Large intestine (tissue), 3 donors: ENCODE measurements around the gene RBM47. TPM values are rescaled to one million over a fixed set of nuclear protein-coding genes. Genes with fewer than 3 reads are reported as not detected.
A peak's percentile ranks its signal among the peaks of the same experiment; 100 is the strongest.
"Not testable (repeated sequence)": the region's sequence is repeated elsewhere in the genome, so short reads cannot be mapped to it uniquely, and the experiment has no call there.

Source experiments
- DNase-seq, 2 donors: peaks; one replicate each; pipeline versions ENCODE4 v3.0.0 to v3.0.0-alpha.2; 2013
- H3K27ac ChIP-seq: one replicate; pipeline ENCODE4 v1.5.1; 2013; ENCODE audit warnings: low read length
- H3K27me3 ChIP-seq: 2 replicates; pipeline ENCODE4 v1.6.1; 2013; ENCODE audit warnings: low read length; ENCODE audit not compliant: control insufficient read depth, insufficient read depth
- H3K36me3 ChIP-seq: 2 replicates; pipeline ENCODE4 v1.6.1; 2013; ENCODE audit warnings: low read length; ENCODE audit not compliant: control insufficient read depth, insufficient read depth
- H3K4me1 ChIP-seq: one replicate; pipeline ENCODE4 v1.6.1; 2013; ENCODE audit warnings: low read length; ENCODE audit not compliant: control insufficient read depth, insufficient read depth
- H3K4me3 ChIP-seq: one replicate; pipeline ENCODE4 v1.5.1; 2013; ENCODE audit warnings: low read length
- H3K9me3 ChIP-seq: one replicate; pipeline ENCODE4 v1.6.1; 2013; ENCODE audit warnings: mild to moderate bottlenecking, low read depth, low read length, moderate library complexity; ENCODE audit not compliant: control insufficient read depth
- WGBS: methylation state at CpG from one replicate; pipeline ENCODE4 v1.1.5; 2013; ENCODE audit warnings: low lambda C conversion rate; ENCODE audit not compliant: insufficient coverage; 5-methylcytosine and 5-hydroxymethylcytosine counted together
- polyA plus RNA-seq: library from polyadenylated mRNA; unstranded; fragments of 120-200 nt; gene quantifications from one replicate; pipeline ENCODE4 v1.2.1, GENCODE V29; 2013

RBM47 gene
- polyA plus RNA-seq, 1 donor: 98.4 TPM

GRCh38 chr4:40564815-40565483 lies 64.7 kb downstream of the RBM47 start:
- no peak overlapping the region for H3K4me3 ChIP-seq
- H3K9me3 ChIP-seq: no peaks in the 10 kb centered on the region
- no peaks in the 10 kb centered on the region for H3K27me3 ChIP-seq
- no peaks in the 10 kb centered on the region for H3K36me3 ChIP-seq
- DNase-seq: no peak
- H3K27ac ChIP-seq: no peak overlapping the region
- no CpG with 5 or more reads among the region's 5 CpGs for whole genome bisulfite sequencing
- H3K4me1 ChIP-seq: peaks cover 6% of the 10 kb centered on the region

DNA sequence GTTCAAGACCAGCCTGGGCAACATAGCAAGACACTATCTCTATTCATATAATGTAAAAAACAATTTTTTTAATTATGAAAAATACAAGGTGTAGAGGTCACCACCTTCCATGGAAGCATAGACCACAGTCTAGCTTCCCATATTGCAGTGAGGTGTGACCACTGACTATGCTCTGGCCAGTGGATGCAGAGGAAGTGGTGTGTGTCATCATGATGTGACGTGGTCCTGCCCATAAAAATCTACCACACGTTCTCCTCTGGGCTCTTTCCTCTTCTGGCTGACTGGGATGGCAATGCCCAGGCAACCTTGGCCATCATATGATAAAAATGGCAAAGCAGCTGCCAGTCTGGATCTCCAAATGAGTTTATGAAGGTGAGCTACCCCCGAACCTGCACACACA lies 65.7 kb downstream of the RBM47 start:
- H3K27ac ChIP-seq: no peak overlapping the region
- no CpG with 5 or more reads among the region's 3 CpGs for WGBS

GRCh38 chr4:40563401-40563800 lies 66.3 kb downstream of the RBM47 start:
- no peaks in the 10 kb centered on the region for H3K36me3 ChIP-seq
- H3K4me1 ChIP-seq: peaks cover 19% of the 10 kb centered on the region
- no peaks in the 10 kb centered on the region for H3K9me3 ChIP-seq
- H3K4me3 ChIP-seq: no peak overlapping the region
- no peak overlapping the region for H3K27ac ChIP-seq
- H3K27me3 ChIP-seq: no peaks in the 10 kb centered on the region
- no peak for DNase-seq
- 100% methylated on average over 1 of the region's 4 CpGs for WGBS

More for the DNA sequence above, 65.7 kb downstream of the RBM47 start:
- no peak overlapping the region for H3K4me3 ChIP-seq
- no peak for DNase-seq
- H3K27me3 ChIP-seq: no peaks in the 10 kb centered on the region
- H3K9me3 ChIP-seq: no peaks in the 10 kb centered on the region
- peaks cover 16% of the 10 kb centered on the region for H3K4me1 ChIP-seq
- no peaks in the 10 kb centered on the region for H3K36me3 ChIP-seq

DNA sequence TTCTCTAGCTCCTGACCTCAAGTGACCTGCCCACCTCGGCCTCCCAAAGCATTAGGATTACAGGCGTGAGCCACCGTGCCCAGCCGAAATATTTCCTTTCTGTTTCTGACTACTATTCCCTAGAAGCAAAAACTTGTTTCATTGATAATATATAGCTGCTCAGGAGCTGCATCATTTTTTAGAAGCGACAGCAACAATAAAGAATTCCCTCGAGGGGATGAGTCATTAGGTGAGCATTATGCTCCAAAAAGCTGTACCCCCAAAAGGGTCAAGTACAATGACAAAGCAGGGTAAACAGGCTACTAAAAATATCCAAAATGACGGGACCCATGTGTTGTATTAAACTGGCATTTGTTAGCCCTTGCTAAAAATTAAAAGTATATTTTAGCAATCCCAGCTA lies 67.0 kb downstream of the RBM47 start:
- no peaks in the 10 kb centered on the region for H3K27me3 ChIP-seq
- no peaks in the 10 kb centered on the region for H3K9me3 ChIP-seq
- DNase-seq: no peak
- no CpG with 5 or more reads among the region's 7 CpGs for WGBS
- H3K27ac ChIP-seq: no peak overlapping the region
- H3K4me3 ChIP-seq: no peak overlapping the region
- no peaks in the 10 kb centered on the region for H3K36me3 ChIP-seq
- peaks cover 19% of the 10 kb centered on the region for H3K4me1 ChIP-seq

- H3K9me3 ChIP-seq: no peaks in the 10 kb centered on the region
- WGBS: no CpG with 5 or more reads among the region's 6 CpGs
- no peaks in the 10 kb centered on the region for H3K27me3 ChIP-seq
- H3K27ac ChIP-seq: no peak overlapping the region
- no peak overlapping the region for H3K4me3 ChIP-seq
- peaks cover 19% of the 10 kb centered on the region for H3K4me1 ChIP-seq
- DNase-seq: no peak
- no peaks in the 10 kb centered on the region for H3K36me3 ChIP-seq
These were observed 67.5 kb downstream of the RBM47 start for GRCh38 chr4:40562208-40562607.

DNA sequence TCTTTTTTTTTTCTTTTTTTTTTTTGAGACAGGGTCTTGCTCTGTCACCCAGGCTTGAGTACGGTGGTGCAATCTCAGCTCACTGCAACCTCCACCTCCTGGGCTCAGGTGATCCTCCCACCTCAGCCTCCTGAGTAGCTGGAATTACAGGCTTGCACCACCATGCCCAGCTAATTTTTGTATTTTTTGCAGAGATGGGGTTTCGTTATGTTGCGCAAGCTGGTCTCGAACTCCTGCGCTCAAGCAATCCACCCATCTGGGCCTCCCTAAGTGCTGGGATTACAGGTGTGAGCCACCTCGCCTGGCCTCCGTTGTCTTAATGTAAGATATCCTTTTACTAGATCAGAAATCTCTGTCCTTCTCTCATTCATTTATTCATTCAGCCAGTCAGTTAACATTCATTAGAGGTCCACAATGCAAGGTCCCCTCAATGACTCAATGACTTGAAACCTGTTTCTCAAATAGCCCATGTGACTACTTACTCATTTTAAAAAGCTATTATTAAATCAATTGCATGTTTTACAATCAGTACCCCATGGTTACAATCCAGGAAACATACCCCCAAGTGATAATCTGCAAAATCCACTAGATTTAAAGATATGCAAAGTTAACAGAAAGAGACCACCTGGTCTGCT lies 68.0 kb downstream of the RBM47 start:
- H3K36me3 ChIP-seq, H3K27me3 ChIP-seq, H3K9me3 ChIP-seq, DNase-seq, H3K4me3 ChIP-seq, H3K27ac ChIP-seq: not testable (repeated sequence)
- WGBS: no CpG with 5 or more reads among the region's 7 CpGs
- H3K4me1 ChIP-seq: peaks cover 19% of the 10 kb centered on the region

- 20% methylated on average over 1 of the region's 5 CpGs for WGBS
- H3K4me1 ChIP-seq: peaks cover 19% of the 10 kb centered on the region
These were observed 69.8 kb downstream of the RBM47 start for GRCh38 chr4:40559585-40560465.

DNA sequence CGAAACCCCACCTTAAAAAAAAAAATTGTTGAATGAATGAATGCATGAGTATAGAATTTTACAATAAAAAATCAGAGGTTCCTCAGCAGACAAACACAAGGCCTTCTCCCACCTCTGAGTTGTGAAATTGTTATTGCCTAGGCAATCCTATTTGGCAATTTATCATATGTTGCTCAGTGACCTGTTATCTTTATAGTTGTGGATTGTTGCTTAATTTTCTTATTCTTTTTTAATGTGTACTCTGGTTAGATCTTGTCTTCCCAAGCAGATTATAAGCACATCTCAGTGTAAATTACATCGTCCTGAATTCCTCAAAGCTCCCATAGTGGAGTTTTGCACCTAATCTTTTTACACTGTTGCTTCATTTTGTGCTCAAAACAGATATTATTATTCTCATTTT lies 71.9 kb downstream of the RBM47 start:
- H3K36me3 ChIP-seq: no peaks in the 10 kb centered on the region
- no peak overlapping the region for H3K4me3 ChIP-seq
- WGBS: no CpG with 5 or more reads among the region's 2 CpGs
- H3K4me1 ChIP-seq: peaks cover 13% of the 10 kb centered on the region
- DNase-seq: peak; percentile 48 to 64
- H3K27ac ChIP-seq: no peak overlapping the region
- H3K27me3 ChIP-seq: no peaks in the 10 kb centered on the region
- no peaks in the 10 kb centered on the region for H3K9me3 ChIP-seq

More at GRCh38 chr4:40559585-40560465, 69.8 kb downstream of the RBM47 start:
- no peaks in the 10 kb centered on the region for H3K27me3 ChIP-seq
- no peak for DNase-seq
- no peaks in the 10 kb centered on the region for H3K9me3 ChIP-seq
- no peak overlapping the region for H3K4me3 ChIP-seq
- no peaks in the 10 kb centered on the region for H3K36me3 ChIP-seq
- peak overlapping the region; percentile 66 for H3K27ac ChIP-seq

GRCh38 chr4:40555176-40555900 lies 74.3 kb downstream of the RBM47 start:
- H3K4me1 ChIP-seq: peaks cover 21% of the 10 kb centered on the region
- no peaks in the 10 kb centered on the region for H3K9me3 ChIP-seq
- no peak for DNase-seq
- H3K36me3 ChIP-seq: no peaks in the 10 kb centered on the region
- no peak overlapping the region for H3K27ac ChIP-seq
- no CpG with 5 or more reads among the region's 15 CpGs for WGBS
- no peak overlapping the region for H3K4me3 ChIP-seq
- H3K27me3 ChIP-seq: no peaks in the 10 kb centered on the region

DNA sequence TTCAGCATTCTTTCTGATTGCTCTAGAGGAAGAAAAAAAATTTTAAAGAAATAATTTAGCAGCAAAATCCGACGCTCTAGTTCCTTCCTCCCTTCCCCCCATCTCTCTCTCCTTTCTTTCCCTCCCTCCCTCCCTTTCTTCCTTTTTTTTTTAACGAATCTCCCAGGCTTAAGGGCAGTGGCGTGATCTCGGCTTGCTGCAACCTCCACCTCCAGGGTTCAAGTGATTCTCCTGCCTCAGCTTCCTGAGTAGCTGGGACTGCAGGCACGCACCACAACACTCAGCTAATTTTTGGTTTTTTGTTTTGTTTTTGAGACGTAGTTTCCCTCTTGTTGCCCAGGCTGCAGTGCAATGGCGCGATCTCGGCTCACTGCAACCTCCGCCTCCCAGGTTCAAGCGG lies 75.0 kb downstream of the RBM47 start:
- H3K4me3 ChIP-seq, H3K27me3 ChIP-seq: not testable (repeated sequence)

More for the DNA sequence above, 75.0 kb downstream of the RBM47 start:
- not testable (repeated sequence) for DNase-seq, H3K9me3 ChIP-seq, H3K36me3 ChIP-seq, H3K27ac ChIP-seq
- WGBS: 65% methylated on average over 2 of the region's 12 CpGs
- peaks cover 18% of the 10 kb centered on the region for H3K4me1 ChIP-seq
